Stimulated activated CD4-positive, alpha-beta T cell treated with anti-CD3 and anti-CD28 coated beads, Interleukin-2, amount 100 ng/mL, for 48 hours (primary cell): ENCODE data around the gene DAB1.
A peak's percentile ranks its signal among the peaks of the same experiment; 100 is the strongest.

Experiments used
- DNase-seq, 2 donors: peaks; one replicate each; pipeline ENCODE4 v3.0.0-alpha.2; 2020

The DAB1 gene

DNA sequence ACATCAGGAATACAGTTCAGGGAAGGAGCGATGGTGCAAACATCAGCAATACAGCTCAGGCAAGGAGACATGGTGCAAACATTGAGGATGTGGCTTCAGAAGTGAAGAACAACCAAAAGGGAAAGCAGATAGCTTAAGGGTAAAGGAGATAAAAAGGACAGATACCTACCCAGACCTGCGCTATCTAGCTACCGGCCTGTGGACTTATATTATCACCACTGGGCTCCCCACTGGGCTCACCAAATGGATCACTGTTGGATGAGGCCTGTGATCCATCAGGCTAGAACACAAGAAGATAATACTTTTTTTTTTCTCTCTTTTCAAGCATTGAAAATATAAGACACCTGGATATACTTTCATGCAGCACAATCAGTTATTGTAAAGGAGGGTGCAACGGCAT is 413.3 kb downstream of the DAB1 start:
- no peak for DNase-seq

DNA sequence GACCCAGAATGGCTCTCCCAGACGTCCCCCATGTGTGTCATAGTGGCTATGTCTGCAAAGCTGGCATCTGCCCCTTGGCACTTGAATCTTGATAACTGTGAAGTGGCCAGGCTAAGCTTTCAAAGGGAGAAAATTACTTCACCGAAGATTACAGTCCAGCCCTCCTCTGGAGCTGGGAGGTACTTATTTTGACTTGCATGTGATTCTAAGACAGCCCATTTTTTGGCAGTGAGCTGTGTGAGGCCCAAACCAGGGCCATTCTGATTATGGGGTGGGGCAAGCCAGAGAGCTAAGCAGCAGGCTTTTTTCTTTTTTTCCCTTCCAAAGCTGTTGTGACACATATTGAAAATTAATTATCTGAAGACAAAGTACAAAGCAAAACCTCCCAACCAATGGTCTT is 415.9 kb downstream of the DAB1 start:
- no peak for DNase-seq

DNA sequence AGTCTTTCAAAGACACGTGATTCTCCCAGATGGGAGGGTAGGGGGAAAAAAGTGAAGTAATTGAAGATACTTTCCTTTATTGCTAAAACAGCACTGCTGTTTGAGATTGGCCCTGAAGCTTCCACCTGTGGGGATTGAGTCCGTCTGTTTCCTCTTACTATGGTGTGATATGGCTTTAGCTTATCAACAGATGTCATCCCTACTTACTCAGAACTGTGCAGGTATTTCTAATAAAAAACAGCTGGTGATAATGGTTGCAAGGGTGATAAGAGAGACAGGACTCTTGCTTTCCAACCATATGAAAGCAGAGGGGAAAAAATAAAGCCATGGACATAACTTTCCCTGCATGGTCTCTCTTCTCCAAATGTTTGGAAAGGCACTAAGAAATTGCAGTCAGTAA is 416.4 kb downstream of the DAB1 start:
- DNase-seq = no peak

DNA sequence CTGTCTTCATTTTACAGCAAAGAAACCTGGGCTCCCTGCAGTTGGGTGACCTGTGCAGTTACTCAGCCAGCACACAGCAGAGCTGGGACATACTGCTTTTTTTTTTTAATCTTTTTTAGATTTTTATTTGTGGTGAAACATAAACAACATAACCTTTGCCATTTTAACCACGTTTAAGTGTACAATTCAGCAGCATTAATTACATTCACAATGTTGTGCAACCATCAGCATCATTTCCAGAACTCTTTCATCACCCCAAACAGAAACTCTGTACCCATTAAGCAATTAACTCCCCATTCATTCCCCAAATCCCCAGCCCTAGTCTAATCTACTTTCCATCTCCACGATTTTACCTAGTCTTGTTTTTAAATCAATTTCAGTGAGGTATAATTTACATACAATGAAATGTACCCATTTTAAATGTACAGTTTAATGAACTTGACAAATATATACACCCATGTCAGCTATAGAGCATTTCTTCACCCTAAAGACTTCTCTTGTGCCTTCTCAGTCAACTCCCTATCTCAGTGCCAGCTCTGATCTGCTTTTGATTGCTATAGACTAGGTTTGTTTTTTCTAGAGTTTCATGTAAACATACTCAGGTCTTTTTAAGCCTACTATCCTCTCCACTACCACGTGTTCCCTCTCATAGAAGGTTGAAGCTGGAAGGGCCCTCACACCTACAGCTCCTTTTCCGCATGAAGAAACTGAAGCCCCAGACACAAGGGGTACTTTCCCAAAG is 420.3 kb downstream of the DAB1 start:
- no peak for DNase-seq

DNA sequence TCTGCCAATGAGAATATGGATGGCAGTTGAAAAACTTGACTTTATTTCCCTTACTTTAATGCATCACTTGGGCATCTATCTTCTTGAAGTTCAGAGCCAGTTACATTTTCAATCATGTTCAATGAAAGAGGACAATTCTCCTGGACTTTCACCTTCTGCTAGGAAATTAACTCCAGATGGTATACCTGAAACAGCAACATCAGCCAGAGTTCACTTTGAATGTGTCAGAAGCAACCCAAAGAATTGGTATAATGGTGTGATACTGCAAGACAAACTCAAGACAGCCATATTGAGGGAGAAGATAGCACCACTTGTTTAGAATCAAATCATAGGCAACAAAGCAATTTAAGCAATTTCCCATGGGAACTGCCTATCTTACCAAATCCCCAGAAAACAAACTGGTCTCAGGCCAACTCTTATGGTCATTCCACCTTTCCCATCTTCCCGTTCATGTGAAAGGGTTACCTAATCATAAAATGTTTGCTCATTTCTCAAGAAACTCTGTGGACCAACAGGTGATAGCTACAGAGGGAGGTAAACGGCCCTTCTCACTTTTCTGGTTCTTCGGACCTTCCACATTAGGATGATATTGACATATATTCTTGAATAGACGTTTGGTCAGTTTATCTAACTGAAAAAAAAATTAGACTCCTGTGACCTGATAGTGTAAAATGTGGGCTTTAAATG is 428.3 kb downstream of the DAB1 start:
- no peak for DNase-seq

DNA sequence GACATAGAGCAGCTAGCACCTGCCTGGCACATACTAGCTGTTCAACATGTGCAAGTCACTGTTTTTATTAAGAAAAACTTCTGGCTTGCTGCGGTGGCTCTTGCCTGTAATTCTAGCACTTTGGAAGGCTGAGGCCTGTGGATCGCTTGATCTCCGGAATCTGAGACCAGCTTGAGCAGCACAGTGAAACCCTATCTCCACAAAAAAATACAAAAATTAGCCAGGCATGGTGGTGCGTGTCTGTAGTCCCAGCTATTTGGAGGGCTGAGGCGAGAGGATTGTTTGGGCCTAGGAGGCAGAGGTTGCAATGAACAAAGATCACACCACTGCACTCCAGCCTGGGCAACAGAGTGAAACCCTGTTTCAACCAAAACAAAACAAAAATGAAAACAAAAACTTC is 430.4 kb downstream of the DAB1 start:
- DNase-seq = no peak

DNA sequence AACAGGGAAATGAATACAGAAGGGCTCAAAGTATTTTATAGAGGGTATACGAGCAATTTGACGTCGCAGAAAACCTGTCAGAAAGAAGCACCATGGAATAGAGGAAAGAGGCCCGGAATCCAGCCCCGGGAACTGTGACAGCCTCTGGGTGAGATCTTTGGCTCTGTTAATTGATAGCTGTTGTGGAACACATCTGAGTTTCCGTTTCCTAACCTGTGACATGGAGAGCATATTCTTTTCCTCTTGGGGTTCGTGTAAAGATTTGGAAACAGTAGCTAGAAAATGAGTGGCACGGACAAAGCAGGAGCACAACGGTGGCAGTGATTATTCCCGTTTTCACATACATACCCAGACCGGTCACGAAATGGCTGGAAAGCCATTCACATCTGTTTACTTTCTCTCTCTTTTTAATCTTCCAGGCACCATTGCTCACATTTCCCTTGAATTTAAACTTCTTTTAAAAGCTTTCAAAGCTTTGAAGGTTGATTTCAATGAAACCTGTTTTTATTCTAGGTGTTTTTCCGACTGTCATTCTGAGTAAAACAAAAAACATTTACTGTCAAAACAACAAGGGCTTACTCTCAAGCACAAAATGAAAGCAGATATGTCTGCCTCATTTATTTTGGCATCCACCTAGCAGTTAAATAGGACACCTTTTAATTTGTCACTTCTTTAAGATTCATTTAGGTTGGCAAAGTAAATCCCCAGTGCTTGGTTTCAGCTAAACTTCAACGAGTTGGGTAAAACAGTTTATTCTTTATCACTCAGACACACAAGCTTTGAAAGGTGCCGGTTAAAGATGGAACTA is 431.3 kb downstream of the DAB1 start:
- no peak for DNase-seq

DNA sequence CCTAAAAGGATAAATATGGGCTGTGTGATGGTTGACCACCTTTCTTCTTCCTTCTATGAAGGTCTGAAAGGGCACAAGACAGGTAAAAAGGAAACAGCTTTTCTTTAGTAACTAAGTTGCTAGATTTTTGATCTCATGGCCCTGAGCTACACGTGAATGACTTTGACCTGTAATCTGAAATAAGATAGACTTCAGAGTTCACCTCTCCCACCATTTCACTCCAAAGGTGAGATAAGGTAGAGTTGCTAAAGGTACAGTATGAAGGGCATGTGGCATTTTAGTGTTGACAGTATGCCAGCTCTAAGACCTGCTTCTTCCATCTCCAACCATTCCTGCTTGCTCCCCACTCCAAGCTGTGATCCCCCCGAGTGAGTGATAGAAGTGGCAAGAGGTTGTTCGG is 432.3 kb downstream of the DAB1 start:
- no peak for DNase-seq

DNA sequence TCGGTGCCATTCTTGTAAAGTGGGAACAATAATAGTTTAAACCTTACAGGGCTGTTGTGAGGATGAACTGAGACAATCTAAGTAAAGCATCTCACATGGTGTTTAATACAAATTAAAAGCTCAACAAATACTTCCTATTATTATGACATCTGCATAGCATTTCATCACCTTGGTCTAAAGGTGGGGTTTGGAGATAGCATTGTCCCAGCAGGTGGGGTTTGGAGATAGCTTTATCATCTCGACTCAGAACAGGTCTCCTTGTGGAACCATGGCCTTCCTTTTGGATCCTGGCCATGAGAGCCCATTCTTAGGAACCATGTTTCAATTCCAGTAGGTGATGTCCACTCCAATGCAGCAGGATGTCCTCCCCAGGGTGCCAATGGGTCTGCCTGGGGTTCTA is 437.5 kb downstream of the DAB1 start:
- no peak for DNase-seq

DNA sequence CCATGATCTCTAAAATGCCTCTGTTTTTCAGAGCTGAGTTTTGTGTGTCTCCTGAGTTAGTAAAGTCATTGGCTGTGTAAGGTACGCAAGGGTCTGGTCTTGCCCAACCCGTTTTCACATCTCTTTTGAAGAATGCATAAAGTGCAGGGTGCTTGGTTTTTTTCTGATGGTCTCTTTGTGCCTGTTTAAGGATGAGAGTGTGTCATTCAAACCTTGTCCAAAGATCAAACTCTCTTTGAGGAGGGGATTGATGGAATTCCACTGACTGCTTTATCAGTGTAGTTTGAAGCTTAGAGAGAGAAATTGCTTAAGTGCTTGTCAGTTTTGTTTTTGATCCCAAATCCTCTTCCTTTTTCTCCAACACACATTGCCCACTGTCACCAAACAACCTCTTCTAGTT is 438.0 kb downstream of the DAB1 start:
- DNase-seq = no peak

DNA sequence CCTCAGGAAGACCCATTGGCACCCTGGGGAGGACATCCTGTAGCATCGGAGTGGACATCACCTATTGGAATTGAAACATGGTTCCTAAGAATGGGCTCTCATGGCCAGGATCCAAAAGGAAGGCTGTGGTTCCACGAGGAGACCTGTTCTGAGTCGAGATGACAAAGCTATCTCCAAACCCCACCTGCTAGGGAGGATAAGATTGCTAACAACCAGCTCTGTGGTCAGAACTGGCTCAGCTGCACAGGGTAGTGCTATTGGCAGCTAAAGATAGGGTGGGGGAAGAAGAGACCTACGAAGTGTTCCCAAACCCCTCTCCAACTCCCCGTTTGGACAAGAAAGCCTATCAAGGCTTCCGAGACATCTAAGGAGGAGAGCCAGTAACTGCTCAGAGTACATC is 440.4 kb downstream of the DAB1 start:
- no peak for DNase-seq

DNA sequence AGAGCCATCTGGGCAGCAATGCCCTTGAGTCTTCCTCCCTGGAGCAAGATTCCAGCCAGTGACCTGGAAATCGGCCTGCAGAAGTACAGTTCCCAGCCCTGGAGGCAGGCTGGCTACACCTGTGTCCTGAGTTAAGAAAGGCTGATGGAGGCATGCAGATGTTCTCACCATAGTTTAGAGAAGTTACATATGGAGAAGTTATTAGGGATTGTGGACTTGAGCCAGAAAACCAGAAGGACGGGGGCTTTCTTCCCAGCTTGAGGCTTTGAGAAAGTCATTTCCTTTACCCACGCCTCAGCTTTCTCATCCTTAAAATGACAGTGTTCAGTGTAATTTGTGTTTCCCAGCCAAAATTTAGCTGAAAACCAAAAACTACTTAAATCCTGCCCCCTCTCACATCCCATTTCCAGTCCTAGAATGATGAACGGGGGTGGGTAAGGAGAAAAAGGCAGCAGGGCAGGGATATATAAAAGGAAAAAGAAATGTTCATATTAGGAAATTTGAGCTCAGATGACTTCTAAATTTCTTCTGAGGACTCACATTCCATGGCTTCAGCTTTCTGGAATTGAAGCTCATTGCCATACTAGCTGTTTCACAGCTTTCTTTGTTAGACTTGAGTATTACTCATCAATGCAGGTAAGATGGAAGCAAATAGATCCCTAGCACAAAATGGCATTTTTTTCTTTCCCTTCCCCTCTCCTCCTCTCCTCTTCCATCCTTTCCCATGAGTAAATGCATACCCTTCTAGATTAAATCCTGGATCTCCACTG is 443.7 kb downstream of the DAB1 start:
- DNase-seq = no peak

DNA sequence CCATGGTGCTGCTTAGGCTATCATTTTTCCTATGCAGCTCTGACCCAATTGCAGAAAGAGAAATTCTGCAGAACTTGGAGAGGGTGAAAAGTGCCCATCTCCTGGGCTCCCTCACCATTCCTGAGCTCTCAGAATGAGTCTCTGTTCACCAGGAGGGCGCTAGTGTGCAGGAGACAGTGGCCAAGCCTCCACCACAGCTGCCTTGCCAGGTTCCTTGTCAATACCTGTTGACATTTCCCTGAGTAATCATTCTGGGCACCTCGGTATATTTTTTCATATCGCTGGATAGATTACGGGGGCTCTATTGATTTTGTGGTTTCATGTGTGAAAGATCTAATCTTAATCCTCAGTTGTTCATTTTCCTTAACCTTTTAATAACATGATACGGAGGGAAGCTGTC is 445.0 kb downstream of the DAB1 start:
- no peak for DNase-seq

DNA sequence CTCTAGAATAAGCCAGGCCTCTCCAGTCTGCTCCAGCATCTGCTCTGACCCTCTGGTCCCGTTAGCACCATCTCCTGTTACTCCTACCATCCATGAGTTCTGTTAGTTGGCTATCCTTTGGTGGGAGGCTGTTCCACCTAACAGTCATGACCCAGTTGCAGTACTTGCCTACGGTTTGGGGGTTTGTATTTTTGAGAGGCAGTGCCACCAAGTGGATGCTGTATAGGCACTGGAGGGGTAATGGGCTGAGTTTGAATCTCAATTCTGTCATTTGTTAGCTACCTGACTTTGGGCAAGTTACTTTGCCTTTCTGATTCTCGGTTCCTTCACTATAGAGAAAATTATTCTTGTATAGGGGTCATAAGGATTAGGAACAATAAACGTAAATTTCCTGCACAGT is 445.9 kb downstream of the DAB1 start:
- no peak for DNase-seq

DNA sequence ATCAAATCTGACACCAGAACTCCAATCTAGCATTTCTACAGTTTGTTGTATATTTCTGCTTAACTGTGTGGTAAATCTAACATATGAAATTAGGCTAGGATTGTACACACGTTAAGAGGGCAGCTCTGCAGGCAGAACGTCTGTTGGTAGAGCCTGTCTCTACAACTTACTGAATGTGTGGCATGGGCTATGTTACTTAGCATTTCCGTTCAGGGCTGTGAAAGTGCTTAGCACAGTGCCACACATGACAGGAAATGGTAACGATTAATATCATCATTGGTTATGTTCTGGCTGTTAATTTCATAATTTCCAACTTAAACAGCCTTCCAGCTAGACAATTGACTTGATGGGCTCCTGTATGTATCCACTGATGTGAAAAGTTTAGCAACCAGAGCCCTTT is 448.4 kb downstream of the DAB1 start:
- no peak for DNase-seq

DNA sequence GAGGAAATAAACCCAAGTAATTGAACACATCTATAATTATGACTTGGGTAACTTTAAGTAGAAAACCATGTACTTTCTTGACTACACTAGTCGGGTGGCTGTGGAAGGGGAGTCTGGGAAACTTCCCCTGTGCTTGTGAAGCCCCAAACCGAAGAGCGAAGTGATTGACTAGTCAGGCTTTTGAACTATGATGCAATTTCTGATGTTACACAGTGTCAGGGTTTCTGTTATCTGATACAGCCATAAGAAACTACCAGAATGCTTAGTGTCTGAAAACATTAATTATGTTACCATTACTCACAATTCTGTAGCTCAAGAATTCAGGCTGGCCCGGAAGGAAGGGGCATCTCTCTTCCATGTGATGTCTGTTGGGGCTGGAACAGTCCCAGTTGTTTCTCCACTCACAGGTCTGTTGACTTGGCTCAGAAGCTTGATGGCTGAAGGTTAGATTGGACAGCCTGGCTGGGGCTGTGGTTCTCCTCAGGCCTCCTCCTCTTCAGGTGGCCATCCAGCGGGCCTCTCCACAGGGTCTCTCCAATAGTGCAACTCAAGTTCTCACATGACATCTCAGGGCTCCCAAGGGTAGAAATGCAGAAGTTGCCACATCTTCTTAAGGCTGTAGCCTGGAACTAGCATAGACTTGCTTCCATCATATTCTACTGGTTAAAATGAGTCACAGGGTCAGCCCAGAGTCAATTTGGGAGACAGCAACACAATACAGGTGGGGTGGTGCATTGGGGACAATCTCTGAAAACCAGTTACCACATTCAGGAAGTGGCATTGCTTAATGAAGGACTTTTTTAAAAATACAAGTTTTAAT is 449.7 kb downstream of the DAB1 start:
- DNase-seq = no peak

DNA sequence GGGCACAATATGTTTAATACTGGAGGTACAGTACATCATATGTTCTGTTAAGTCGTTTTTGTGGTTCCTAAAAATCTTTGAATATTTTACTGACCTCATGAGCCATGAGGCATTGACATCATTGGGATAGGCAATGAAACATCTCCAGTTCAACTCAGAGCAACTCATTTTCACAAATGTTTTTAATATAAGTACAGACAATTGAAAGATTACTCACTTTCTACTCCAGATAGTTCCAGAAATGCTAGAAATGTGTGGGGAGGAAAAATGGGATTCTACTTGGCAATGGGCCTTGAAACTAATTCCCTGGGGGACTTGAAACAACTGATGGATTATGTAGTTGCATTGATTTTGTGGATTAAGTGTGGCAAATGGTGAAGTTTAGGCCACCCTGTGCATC is 450.9 kb downstream of the DAB1 start:
- DNase-seq = no peak

DNA sequence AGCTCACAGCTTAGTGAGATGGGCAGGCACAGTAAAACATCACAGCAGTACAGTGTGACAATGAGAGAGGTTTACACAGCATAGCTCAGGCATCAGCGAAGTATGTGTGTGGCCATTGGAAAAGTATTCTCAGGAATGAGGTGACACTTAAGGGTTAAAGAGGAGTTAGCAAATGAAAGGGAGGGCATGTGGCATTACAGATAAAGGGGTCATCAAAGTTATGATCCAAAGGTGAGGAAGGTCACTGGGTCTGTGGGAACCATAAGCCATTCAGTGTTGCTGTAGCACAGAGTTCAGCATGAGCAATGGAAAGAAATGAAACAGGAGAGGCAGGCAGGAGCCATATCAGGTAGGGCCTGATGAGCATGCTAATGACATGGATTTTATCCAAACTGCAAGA is 453.6 kb downstream of the DAB1 start:
- DNase-seq = no peak

DNA sequence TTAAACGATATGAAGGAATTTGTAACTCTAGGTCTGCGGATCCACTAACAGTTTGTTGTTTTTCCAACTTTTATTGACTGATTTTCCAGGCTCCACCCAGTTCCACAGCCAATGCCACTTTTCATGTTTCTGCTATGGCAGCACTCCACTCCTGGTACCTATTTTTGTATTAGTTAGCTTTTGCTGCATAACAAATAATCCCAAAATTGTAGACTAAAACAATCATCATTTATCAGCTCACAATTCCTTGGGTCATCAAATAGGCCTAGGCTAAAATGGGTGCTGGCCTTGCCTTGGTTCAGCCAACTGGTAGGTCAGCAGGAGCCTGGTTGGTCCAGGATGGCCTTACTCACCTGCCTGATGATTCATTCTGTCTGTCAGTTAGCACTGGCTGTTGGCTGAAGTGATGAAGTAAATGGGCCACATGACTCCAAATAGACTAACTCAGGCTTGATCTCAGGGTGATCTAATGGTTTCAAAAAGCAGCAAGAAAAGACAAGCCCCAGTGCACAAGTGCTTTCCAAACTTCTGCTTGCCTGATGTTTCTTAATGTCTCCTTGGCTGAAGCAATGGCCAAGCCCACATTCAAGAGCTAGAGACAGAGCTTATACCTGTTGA is 454.9 kb downstream of the DAB1 start:
- no peak for DNase-seq

DNA sequence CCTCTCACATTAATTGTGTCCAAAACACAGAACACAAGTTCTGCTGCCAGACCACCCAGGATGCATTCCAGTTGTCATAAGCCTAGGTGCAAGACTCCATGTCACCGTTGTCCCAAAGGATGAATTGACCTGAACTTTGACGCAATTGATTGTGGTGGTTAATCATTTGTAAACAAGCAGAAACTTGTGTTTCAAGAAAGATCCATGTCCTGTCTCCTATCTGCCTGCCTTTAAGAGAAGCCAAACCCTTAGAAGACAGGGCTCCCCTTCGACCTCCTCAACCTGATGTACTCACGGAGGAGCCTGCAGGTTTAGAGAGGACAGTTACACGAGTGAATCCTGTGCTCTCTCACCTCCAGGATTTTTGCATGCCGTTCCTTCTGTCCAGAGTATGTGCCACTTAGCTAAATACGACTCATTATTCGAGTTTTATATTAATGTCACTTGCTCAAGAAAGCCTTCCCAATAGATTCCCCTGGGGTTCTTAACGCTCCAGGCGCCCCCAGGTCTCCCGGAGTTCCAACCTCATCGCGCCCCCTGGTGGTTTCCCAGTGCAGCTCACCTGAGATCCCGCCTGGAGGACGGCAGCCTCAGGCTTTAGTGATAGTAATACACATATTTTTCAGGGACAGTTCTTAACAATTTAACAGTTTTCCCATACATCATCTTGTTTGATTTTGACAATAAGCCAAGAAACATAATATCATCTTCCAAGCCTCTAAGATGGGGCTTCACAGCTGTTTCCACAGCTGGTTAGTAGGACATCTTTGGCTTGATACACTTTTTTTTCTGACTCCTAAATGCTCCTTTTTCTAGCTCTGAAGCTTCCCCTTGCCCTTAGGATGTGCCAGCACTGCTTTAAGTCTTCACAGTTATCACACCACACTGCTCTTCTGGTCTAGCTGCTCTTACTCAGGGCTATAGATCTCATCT is 455.7 kb downstream of the DAB1 start:
- DNase-seq = peak in 1 of 2 donors; percentile 1

DNA sequence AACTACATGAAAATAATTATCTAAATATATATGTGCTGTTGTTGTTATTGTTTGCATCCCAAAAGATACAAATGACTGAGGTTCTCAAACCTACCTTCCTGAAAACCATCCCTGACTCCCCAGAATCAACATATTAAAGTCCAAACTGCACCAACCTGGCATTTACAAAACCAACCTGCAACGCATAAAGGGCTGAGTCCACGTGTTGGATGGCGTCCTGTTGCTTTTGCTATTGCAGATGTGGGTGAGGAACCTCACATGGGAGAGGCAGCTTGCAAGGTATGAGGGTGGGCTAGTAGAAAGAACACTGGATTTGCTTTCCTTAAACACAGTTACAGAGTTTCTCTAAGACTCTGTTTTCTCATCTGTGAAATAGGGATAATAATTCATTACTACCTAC is 456.5 kb downstream of the DAB1 start:
- DNase-seq = no peak
